H1 (cell line): ENCODE results near the gene RNF113B.

ENCODE experiments used
- CHD1 ChIP-seq: IDR thresholded peaks from 2 replicates; pipeline ENCODE4 v1.6.1; 2012; ENCODE audit warnings: low read depth, low read length, improper control_type of control experiment
- JUND ChIP-seq: IDR thresholded peaks from 2 replicates; pipeline ENCODE4 v1.6.1; 2011; ENCODE audit warnings: mild to moderate bottlenecking, improper control_type of control experiment, low read length
- NRF1 ChIP-seq: IDR thresholded peaks from 2 replicates; pipeline ENCODE4 v1.6.1; 2011; ENCODE audit warnings: mild to moderate bottlenecking, low read depth, low read length, improper control_type of control experiment
- RNF2 ChIP-seq: fragments of 200-900, 300-1000 bp; sonication (generic); IDR thresholded peaks from 2 replicates; pipeline ENCODE4 v1.7.1; 2016; ENCODE audit warnings: borderline replicate concordance, low read depth, mild to moderate bottlenecking, antibody characterized with exemption, low read length; ENCODE audit not compliant: poor library complexity, severe bottlenecking; ENCODE audit errors: missing control alignments
- SP2 ChIP-seq: IDR thresholded peaks from 2 replicates; pipeline ENCODE4 v1.6.1; 2012; ENCODE audit warnings: mild to moderate bottlenecking, low read length, inconsistent platforms
- SRF ChIP-seq: IDR thresholded peaks from 2 replicates; pipeline ENCODE4 v1.6.1; 2011; ENCODE audit warnings: mild to moderate bottlenecking, low read depth, low read length, moderate library complexity
- TCF12 ChIP-seq: IDR thresholded peaks from 2 replicates; pipeline ENCODE4 v1.6.1; 2011; ENCODE audit warnings: low read depth, mild to moderate bottlenecking, low read length
- USF2 ChIP-seq: IDR thresholded peaks from 2 replicates; pipeline ENCODE4 v1.6.1; 2011; ENCODE audit warnings: low read length, improper control_type of control experiment
- TF ChIP-seq, protein P1 (sequence below), 3 experiments: IDR thresholded peaks; 1 replicate in 2 of 3; 2 replicates in 1 of 3; pipeline versions ENCODE4 v1.5.1 to v1.6.1; 2011; ENCODE audit warnings: low read length in 3 of 3, mild to moderate bottlenecking in 3 of 3, inconsistent platforms in 2 of 3, low read depth in 1 of 3, moderate library complexity in 1 of 3; ENCODE audit not compliant: insufficient read depth in 1 of 3; ENCODE audit errors: control extremely low read depth in 1 of 3

DNA sequence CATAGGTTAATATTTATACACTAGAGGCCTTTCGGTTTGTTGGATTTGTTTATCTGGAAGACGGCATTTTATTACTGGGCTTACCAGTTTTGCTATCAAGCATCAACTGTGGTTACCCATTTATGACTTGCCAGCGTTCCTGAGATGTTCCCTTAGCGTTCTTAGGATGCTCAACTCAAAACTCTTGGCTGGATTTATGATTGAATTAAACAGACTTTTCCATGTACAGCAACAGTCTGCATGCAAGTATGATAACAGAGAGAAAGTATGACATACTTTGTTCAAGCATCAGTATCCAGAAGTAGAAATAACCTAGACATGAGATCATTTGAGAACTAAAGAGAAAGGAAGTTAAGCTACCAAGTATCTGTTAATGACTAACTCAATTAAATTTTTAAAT is 29.9 kb upstream of the RNF113B start:
- no peak for TF ChIP-seq SRF
- TF ChIP-seq USF2 = no peak
- TF ChIP-seq JUND = no peak
- no peak for TF ChIP-seq RNF2
- TF ChIP-seq, protein P1, sequence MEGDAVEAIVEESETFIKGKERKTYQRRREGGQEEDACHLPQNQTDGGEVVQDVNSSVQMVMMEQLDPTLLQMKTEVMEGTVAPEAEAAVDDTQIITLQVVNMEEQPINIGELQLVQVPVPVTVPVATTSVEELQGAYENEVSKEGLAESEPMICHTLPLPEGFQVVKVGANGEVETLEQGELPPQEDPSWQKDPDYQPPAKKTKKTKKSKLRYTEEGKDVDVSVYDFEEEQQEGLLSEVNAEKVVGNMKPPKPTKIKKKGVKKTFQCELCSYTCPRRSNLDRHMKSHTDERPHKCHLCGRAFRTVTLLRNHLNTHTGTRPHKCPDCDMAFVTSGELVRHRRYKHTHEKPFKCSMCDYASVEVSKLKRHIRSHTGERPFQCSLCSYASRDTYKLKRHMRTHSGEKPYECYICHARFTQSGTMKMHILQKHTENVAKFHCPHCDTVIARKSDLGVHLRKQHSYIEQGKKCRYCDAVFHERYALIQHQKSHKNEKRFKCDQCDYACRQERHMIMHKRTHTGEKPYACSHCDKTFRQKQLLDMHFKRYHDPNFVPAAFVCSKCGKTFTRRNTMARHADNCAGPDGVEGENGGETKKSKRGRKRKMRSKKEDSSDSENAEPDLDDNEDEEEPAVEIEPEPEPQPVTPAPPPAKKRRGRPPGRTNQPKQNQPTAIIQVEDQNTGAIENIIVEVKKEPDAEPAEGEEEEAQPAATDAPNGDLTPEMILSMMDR (IDR thresholded peaks at IDR 0.05; ENCODE audit: control extremely low read depth in 1 of 3, insufficient read depth in 1 of 3, low read depth in 1 of 3, low read length in 3 of 3) = no peak
- no peak for TF ChIP-seq TCF12
- TF ChIP-seq SP2 = no peak
- TF ChIP-seq NRF1 = no peak
- TF ChIP-seq CHD1 = no peak
